ENCODE data around the gene MED17.

GRCh38 chr11:93838967-93839366 lies 54.9 kb downstream of the MED17 start:
- TF ChIP-seq CTCF (conservative IDR thresholded peaks at IDR 0.05) (no peak), ZFX (IDR thresholded peaks at IDR 0.05) (no peak)

Data from C4-2B (cell line).